NT2/D1 (cell line): ENCODE data around the gene MALT1.

ENCODE experiments used
- DNase-seq: peaks from one replicate; pipeline ENCODE4 v3.0.0-alpha.2; 2011; ENCODE audit warnings: low read depth, low spot score
- H3K27me3 ChIP-seq: 2 replicates; pipeline ENCODE4 v1.6.0; 2011; ENCODE audit warnings: mild to moderate bottlenecking; ENCODE audit not compliant: insufficient read length, insufficient read depth
- H3K36me3 ChIP-seq: 2 replicates; pipeline ENCODE4 v1.6.1; 2011; ENCODE audit warnings: mild to moderate bottlenecking, low read length, mixed read lengths; ENCODE audit not compliant: insufficient read depth, insufficient read length
- H3K4me1 ChIP-seq: 2 replicates; pipeline ENCODE4 v1.5.1; 2011; ENCODE audit not compliant: insufficient read depth, insufficient read length
- H3K4me3 ChIP-seq: 2 replicates; pipeline ENCODE4 v1.5.1; 2011; ENCODE audit warnings: low read depth; ENCODE audit not compliant: insufficient read length
- H3K9ac ChIP-seq: 2 replicates; pipeline ENCODE4 v1.6.0; 2011; ENCODE audit warnings: low read depth; ENCODE audit not compliant: insufficient read length
- H3K9me3 ChIP-seq: 2 replicates; pipeline ENCODE4 v1.5.1; 2011; ENCODE audit warnings: mild to moderate bottlenecking, low read length; ENCODE audit not compliant: insufficient read depth
- SUZ12 ChIP-seq: IDR thresholded peaks from 2 replicates; pipeline ENCODE4 v1.6.1; 2011; ENCODE audit not compliant: insufficient read length, insufficient read depth; ENCODE audit errors: extremely low read depth
- YY1 ChIP-seq: IDR thresholded peaks from 2 replicates; pipeline ENCODE4 v1.6.1; 2011; ENCODE audit not compliant: insufficient read length, insufficient read depth
- ZNF274 ChIP-seq: IDR thresholded peaks from 2 replicates; pipeline ENCODE4 v1.6.1; 2011; ENCODE audit warnings: mild to moderate bottlenecking, low read depth, low read length

The MALT1 gene

GRCh38 chr18:58700209-58700608, 28.9 kb downstream of the MALT1 start:
- Histone ChIP-seq H3K36me3 (peaks cover 79% of the 10 kb centered on the region), H3K27me3 (no peaks in the 10 kb centered on the region), H3K9ac (no peak overlapping the region), H3K9me3 (no peaks in the 10 kb centered on the region), H3K4me1 (no peaks in the 10 kb centered on the region), H3K4me3 (no peak overlapping the region)
- TF ChIP-seq YY1, result no peak
- no peak for TF ChIP-seq SUZ12
- DNase-seq, result no peak

DNA sequence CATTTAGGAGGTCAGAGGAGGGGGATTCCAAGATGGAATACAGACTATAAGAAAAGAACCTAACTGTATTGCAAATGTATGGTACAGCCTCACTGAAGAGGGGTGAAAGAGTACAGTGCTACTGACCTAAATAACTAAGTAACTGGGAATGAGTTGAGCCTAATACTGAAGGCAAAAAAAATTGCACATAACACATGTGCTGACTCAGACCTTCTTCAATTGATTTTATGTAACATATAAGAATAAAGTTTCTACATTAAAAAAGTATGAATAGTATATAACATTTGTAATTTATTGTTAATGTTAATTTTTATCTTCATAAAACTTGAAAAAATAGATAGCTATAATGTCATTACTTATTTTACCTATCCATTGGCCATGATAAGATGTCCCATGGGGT, 41.7 kb downstream of the MALT1 start:
- no peaks in the 10 kb centered on the region for H3K9me3 ChIP-seq
- H3K9ac ChIP-seq, result no peak overlapping the region
- no peak for TF ChIP-seq YY1
- TF ChIP-seq ZNF274, result no peak
- no peak for TF ChIP-seq SUZ12
- peaks cover 69% of the 10 kb centered on the region for H3K36me3 ChIP-seq
- H3K27me3 ChIP-seq, result no peaks in the 10 kb centered on the region
- no peak overlapping the region for H3K4me3 ChIP-seq
- DNase-seq, result no peak
- no peaks in the 10 kb centered on the region for H3K4me1 ChIP-seq

DNA sequence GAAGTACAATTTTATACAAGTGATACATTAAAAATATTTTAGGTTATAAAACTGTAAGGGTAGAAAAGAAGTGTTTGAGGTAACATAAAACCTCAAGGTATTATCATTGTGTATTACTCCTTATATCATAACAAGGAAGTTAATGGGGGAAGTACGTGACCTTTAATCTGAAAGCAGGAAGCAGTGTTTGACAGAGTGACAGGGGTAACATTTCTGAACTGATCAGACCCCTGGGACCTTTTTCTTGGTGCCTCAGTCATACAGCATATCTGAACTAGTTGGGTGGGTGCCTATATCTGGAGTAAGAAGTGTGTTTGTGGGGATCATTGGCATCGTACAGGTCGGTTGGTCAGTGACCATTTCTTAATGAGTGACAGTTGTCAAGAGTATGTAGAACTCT, 43.0 kb downstream of the MALT1 start:
- Histone ChIP-seq H3K4me1 (no peaks in the 10 kb centered on the region), H3K27me3 (no peaks in the 10 kb centered on the region), H3K9ac (no peak overlapping the region), H3K9me3 (no peaks in the 10 kb centered on the region), H3K4me3 (no peak overlapping the region), H3K36me3 (peaks cover 62% of the 10 kb centered on the region)
- TF ChIP-seq YY1 (no peak), ZNF274 (no peak), SUZ12 (no peak)
- DNase-seq, result no peak

- no peak for TF ChIP-seq ZNF274
- no peak for TF ChIP-seq SUZ12
- no peak for TF ChIP-seq YY1
- DNase-seq, result no peak
- no peaks in the 10 kb centered on the region for H3K9me3 ChIP-seq
- H3K36me3 ChIP-seq, result peaks cover 61% of the 10 kb centered on the region
- no peak overlapping the region for H3K9ac ChIP-seq
- no peak overlapping the region for H3K4me3 ChIP-seq
- H3K27me3 ChIP-seq, result no peaks in the 10 kb centered on the region
- no peaks in the 10 kb centered on the region for H3K4me1 ChIP-seq
These were observed 43.6 kb downstream of the MALT1 start for GRCh38 chr18:58714821-58715220.

GRCh38 chr18:58715540-58715939, 44.3 kb downstream of the MALT1 start:
- no peak for DNase-seq
- no peak overlapping the region for H3K9ac ChIP-seq

DNA sequence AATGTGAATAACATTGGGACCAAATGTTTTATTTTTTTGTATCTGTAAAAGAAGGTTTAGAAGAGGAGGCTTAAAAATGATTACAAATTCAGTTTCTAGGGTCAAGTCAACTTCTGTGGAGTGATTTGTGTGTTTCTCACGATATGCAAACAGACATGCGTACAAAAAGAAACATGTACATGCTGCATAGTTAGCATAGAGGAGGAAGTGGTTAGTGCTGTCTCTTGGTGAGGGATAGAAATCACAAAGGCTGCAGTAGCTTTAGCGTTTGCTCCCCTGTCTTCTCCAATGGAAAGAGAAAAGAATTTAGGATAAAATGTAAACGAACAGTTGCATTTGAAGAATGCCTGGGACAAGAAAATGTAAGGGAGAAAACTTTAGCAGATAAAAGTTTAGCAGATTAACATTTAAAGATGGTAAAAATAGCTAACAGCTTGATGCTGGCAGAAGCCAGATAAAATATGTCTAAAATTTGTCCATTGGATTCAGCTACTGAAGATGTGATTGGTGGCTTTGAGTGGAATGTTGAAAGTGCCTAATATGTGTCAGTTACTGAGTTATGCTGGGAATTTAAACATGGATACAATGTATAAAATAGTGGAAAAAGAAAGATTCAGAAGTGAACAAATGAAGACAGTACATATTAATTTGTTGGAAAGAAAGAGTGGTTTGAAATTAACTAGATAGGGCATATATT, 44.9 kb downstream of the MALT1 start:
- H3K4me3 ChIP-seq, result no peak overlapping the region
- H3K9me3 ChIP-seq, result no peaks in the 10 kb centered on the region
- TF ChIP-seq ZNF274 (no peak), SUZ12 (no peak), YY1 (no peak)
- H3K36me3 ChIP-seq, result peaks cover 58% of the 10 kb centered on the region
- no peak overlapping the region for H3K9ac ChIP-seq
- no peaks in the 10 kb centered on the region for H3K27me3 ChIP-seq
- H3K4me1 ChIP-seq, result no peaks in the 10 kb centered on the region
- DNase-seq, result no peak

More at GRCh38 chr18:58715540-58715939, 44.3 kb downstream of the MALT1 start:
- Histone ChIP-seq H3K27me3 (no peaks in the 10 kb centered on the region), H3K4me1 (no peaks in the 10 kb centered on the region), H3K36me3 (peaks cover 63% of the 10 kb centered on the region), H3K9me3 (no peaks in the 10 kb centered on the region), H3K4me3 (no peak overlapping the region)
- no peak for TF ChIP-seq SUZ12
- TF ChIP-seq ZNF274, result no peak
- no peak for TF ChIP-seq YY1

DNA sequence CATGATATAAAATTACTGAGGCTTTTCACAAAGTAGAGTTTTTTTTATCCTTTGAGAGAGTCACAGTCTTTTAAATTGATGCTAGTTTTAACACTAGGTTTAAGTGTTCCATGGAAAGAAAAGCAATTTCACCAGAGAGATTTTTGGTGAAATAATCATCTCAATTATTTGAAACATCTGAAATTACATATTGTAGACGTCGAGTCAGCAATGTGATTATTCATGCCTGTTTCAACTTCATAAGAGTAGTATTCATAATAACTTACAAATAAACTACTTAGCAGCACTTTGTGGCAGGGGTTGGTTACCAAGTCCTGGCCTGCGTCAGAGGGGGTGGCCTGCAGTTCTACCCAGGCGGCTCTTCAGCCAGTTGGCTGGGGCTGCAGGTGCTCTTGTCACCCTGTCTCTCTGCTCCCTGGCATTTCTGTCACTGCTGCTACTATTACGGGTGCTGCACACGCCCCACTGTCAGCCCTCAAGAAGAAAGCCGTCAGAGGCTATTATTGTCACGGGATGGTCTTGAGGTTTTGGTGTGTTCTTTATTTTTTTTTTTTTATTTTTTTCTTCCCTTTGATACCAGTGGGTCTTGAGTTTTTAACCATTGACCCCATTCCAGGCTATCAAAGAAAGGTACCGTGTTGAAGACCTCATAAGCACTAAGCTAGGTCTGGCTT, 50.4 kb downstream of the MALT1 start:
- Histone ChIP-seq H3K4me3 (no peak overlapping the region), H3K27me3 (no peaks in the 10 kb centered on the region), H3K36me3 (peaks cover 49% of the 10 kb centered on the region), H3K4me1 (no peaks in the 10 kb centered on the region), H3K9me3 (no peaks in the 10 kb centered on the region), H3K9ac (no peak overlapping the region)
- TF ChIP-seq SUZ12 (no peak), ZNF274 (no peak), YY1 (no peak)
- no peak for DNase-seq
